DOHH2 (cell line): ENCODE measurements around the gene CCNB1IP1.

Experiments
- H3F3A ChIP-seq: fragments of 200-600 bp; sonication (generic), shearing (Covaris generic); 2 replicates; pipeline ENCODE4 v1.6.0; 2016; ENCODE audit warnings: antibody characterized with exemption, mild to moderate bottlenecking; ENCODE audit not compliant: control insufficient read depth, insufficient read depth
- H3K27ac ChIP-seq: fragments of 200-600 bp; sonication (generic); 2 replicates; pipeline ENCODE4 v1.5.1; 2014; ENCODE audit warnings: low read depth, mild to moderate bottlenecking, low read length, moderate library complexity
- H3K27me3 ChIP-seq: fragments of 200-600 bp; sonication (generic); 2 replicates; pipeline ENCODE4 v1.6.1; 2014; ENCODE audit warnings: mild to moderate bottlenecking, low read length, mixed read lengths; ENCODE audit not compliant: control insufficient read depth
- H3K36me3 ChIP-seq: fragments of 200-600 bp; sonication (generic); 2 replicates; pipeline ENCODE4 v1.6.1; 2014; ENCODE audit warnings: mild to moderate bottlenecking, low read length, moderate library complexity, mixed read lengths; ENCODE audit not compliant: control insufficient read depth
- H3K4me1 ChIP-seq: fragments of 200-600 bp; sonication (generic); 2 replicates; pipeline ENCODE4 v1.6.1; 2014; ENCODE audit warnings: mild to moderate bottlenecking, low read length, mixed read lengths; ENCODE audit not compliant: control insufficient read depth
- H3K4me2 ChIP-seq: fragments of 200-600 bp; sonication (generic); 2 replicates; pipeline ENCODE4 v1.6.0; 2014; ENCODE audit warnings: mild to moderate bottlenecking, low read length, moderate library complexity
- H3K4me3 ChIP-seq: fragments of 200-600 bp; sonication (generic); 2 replicates; pipeline ENCODE4 v1.5.1; 2014; ENCODE audit warnings: mild to moderate bottlenecking, low read length, mixed read lengths
- H3K79me2 ChIP-seq: fragments of 200-600 bp; sonication (generic); 2 replicates; pipeline ENCODE4 v1.6.1; 2014; ENCODE audit warnings: mild to moderate bottlenecking, low read length, mixed read lengths; ENCODE audit not compliant: control insufficient read depth
- H3K9me2 ChIP-seq: fragments of 200-600 bp; sonication (generic); replicated peaks from 2 replicates; pipeline ENCODE4 v1.6.1; 2014; ENCODE audit warnings: mild to moderate bottlenecking, low read length, mixed read lengths; ENCODE audit not compliant: control insufficient read depth
- H3K9me3 ChIP-seq: fragments of 200-600 bp; sonication (generic); 2 replicates; pipeline ENCODE4 v1.6.1; 2014; ENCODE audit warnings: antibody characterized with exemption, low read length, mixed read lengths; ENCODE audit not compliant: control insufficient read depth, insufficient read depth
- H4K20me1 ChIP-seq: fragments of 200-600 bp; sonication (generic); 2 replicates; pipeline ENCODE4 v1.6.0; 2014; ENCODE audit warnings: low read depth, mild to moderate bottlenecking, antibody characterized with exemption, low read length, moderate library complexity; ENCODE audit not compliant: control insufficient read depth, insufficient read depth
- CTCF ChIP-seq: fragments of 200-600 bp; sonication (generic); IDR thresholded peaks from one replicate; pipeline ENCODE4 v1.5.1; 2014; ENCODE audit warnings: antibody characterized with exemption, mild to moderate bottlenecking, low read depth, low read length; ENCODE audit not compliant: poor library complexity, severe bottlenecking
- EZH2phosphoT487 ChIP-seq: fragments of 200-600 bp; sonication (generic); IDR thresholded peaks from 2 replicates; pipeline ENCODE4 v1.6.1; 2017; ENCODE audit warnings: borderline replicate concordance, mild to moderate bottlenecking, antibody characterized with exemption, low read length, moderate library complexity, mixed read lengths

CCNB1IP1 gene

GRCh38 chr14:20327005-20327869 is 5.8 kb downstream of the CCNB1IP1 start:
- Histone ChIP-seq H3K36me3 (peaks cover 87% of the 10 kb centered on the region), H3K27ac (peak overlapping the region; percentile 27), H3K79me2 (peaks cover 89% of the 10 kb centered on the region), H3K9me2 (no peaks in the 10 kb centered on the region), H3K4me3 (peak overlapping the region; percentile 14), H3K4me1 (peaks cover 45% of the 10 kb centered on the region), H4K20me1 (peaks cover 16% of the 10 kb centered on the region; the same call in 1 of the 2 replicates), H3K27me3 (no peaks in the 10 kb centered on the region), H3F3A (peaks cover 42% of the 10 kb centered on the region), H3K4me2 (peak overlapping the region; percentile 39), H3K9me3 (no peaks in the 10 kb centered on the region)
- TF ChIP-seq CTCF (peak; percentile 79), EZH2phosphoT487 (no peak)

GRCh38 chr14:20317720-20318119 is 15.4 kb downstream of the CCNB1IP1 start:
- H3K36me3 ChIP-seq: peaks cover 89% of the 10 kb centered on the region
- no peak for TF ChIP-seq EZH2phosphoT487

GRCh38 chr14:20314026-20314425 is 19.1 kb downstream of the CCNB1IP1 start:
- Histone ChIP-seq H3K27me3 (no peaks in the 10 kb centered on the region), H3K4me2 (no peak overlapping the region), H3K79me2 (peaks cover 17% of the 10 kb centered on the region), H3K9me2 (no peaks in the 10 kb centered on the region), H3K4me1 (no peaks in the 10 kb centered on the region), H3K36me3 (peaks cover 70% of the 10 kb centered on the region), H3K4me3 (no peak overlapping the region), H3F3A (peaks cover 15% of the 10 kb centered on the region), H4K20me1 (no peaks in the 10 kb centered on the region; the same call in 1 of the 2 replicates), H3K9me3 (no peaks in the 10 kb centered on the region), H3K27ac (no peak overlapping the region)
- TF ChIP-seq CTCF (no peak), EZH2phosphoT487 (no peak)

More at GRCh38 chr14:20317720-20318119, 15.4 kb downstream of the CCNB1IP1 start:
- H3K4me3 ChIP-seq: no peak overlapping the region
- H3K9me3 ChIP-seq: no peaks in the 10 kb centered on the region
- peaks cover 15% of the 10 kb centered on the region for H3F3A ChIP-seq
- H3K9me2 ChIP-seq: no peaks in the 10 kb centered on the region
- no peaks in the 10 kb centered on the region for H3K4me1 ChIP-seq
- H3K79me2 ChIP-seq: peaks cover 45% of the 10 kb centered on the region
- H4K20me1 ChIP-seq: no peaks in the 10 kb centered on the region; the same call in 1 of the 2 replicates
- no peaks in the 10 kb centered on the region for H3K27me3 ChIP-seq
- no peak overlapping the region for H3K4me2 ChIP-seq
- H3K27ac ChIP-seq: no peak overlapping the region

GRCh38 chr14:20306079-20306423 is 27.0 kb downstream of the CCNB1IP1 start:
- Histone ChIP-seq H3K4me2 (no peak overlapping the region), H4K20me1 (no peaks in the 10 kb centered on the region; the same call in 1 of the 2 replicates), H3K27ac (no peak overlapping the region), H3K36me3 (peaks cover 9% of the 10 kb centered on the region), H3K27me3 (no peaks in the 10 kb centered on the region), H3K9me2 (no peaks in the 10 kb centered on the region), H3K4me1 (peaks cover 20% of the 10 kb centered on the region), H3F3A (peaks cover 27% of the 10 kb centered on the region), H3K9me3 (no peaks in the 10 kb centered on the region), H3K4me3 (peak overlapping the region; percentile 100), H3K79me2 (peaks cover 30% of the 10 kb centered on the region)
- TF ChIP-seq EZH2phosphoT487 (no peak), CTCF (no peak)
